ENCODE measurements around the gene SIRPD.

DNA sequence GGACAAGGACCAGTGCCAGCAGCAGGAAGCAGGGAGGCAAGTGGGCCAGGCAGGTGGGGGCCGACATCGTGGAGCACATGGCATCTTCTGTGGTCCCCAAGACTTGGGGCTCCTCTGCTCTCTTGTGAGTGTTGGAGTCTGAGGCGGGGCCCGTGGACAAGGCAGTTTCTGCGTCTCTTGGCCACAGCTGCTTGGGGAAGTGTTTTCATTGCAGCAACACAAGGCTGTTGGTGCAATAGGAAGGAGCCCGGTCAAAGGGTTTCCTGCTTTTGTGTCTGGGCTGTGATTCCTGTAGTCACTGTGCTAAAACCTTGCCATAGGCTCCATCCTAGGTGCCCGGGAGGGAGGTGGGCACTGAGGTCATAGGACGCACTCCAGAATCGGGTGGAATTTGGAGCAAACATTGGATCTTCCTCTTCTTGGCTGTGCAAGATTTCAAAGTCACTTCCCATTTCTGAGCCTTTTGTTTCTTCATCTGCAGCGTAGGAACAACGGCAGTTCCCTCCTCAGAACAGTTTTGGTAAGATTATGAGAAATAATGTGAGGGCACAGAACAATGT, 66.1 kb downstream of the SIRPD start, which contains the start of gene SIRPB2:
- TF ChIP-seq, protein P1, sequence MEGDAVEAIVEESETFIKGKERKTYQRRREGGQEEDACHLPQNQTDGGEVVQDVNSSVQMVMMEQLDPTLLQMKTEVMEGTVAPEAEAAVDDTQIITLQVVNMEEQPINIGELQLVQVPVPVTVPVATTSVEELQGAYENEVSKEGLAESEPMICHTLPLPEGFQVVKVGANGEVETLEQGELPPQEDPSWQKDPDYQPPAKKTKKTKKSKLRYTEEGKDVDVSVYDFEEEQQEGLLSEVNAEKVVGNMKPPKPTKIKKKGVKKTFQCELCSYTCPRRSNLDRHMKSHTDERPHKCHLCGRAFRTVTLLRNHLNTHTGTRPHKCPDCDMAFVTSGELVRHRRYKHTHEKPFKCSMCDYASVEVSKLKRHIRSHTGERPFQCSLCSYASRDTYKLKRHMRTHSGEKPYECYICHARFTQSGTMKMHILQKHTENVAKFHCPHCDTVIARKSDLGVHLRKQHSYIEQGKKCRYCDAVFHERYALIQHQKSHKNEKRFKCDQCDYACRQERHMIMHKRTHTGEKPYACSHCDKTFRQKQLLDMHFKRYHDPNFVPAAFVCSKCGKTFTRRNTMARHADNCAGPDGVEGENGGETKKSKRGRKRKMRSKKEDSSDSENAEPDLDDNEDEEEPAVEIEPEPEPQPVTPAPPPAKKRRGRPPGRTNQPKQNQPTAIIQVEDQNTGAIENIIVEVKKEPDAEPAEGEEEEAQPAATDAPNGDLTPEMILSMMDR (IDR thresholded peaks at IDR 0.05 in 8 of 11, conservative IDR thresholded peaks at IDR 0.05 in 3 of 11), result no peak
- TF ChIP-seq POLR2AphosphoS5 (IDR thresholded peaks at IDR 0.05), result peak; percentile 59 to 80 (median 61)
